Activated CD8-positive, alpha-beta memory T cell treated with anti-CD3 and anti-CD28 coated beads for 36 hours (primary cell): ENCODE results near the gene MTF1. TPM values are rescaled to one million over a fixed set of nuclear protein-coding genes. Genes with fewer than 3 reads are reported as not detected.

Experiments
- CTCF ChIA-PET: fragments of 350-600 bp; sonication (Branson Sonifier 250); formaldehyde crosslinking; loops from one replicate; lab custom pipeline; 2021; ENCODE audit warnings: antibody characterized with exemption; lab: Charles Lee
- POLR2A ChIA-PET: fragments of 350-600 bp; sonication (Branson Sonifier 250); formaldehyde crosslinking; loops from one replicate; lab custom pipeline; 2021; ENCODE audit warnings: antibody characterized with exemption; lab: Charles Lee
- total RNA-seq, 2 experiments: library from RNA; stranded (reverse); gene quantifications; one replicate each; pipeline ENCODE4 v1.2.3, GENCODE V29; 2021

Gene MTF1
- total RNA-seq, 2 experiments from 2014 or later = 32.0 to 35.8 TPM

DNA sequence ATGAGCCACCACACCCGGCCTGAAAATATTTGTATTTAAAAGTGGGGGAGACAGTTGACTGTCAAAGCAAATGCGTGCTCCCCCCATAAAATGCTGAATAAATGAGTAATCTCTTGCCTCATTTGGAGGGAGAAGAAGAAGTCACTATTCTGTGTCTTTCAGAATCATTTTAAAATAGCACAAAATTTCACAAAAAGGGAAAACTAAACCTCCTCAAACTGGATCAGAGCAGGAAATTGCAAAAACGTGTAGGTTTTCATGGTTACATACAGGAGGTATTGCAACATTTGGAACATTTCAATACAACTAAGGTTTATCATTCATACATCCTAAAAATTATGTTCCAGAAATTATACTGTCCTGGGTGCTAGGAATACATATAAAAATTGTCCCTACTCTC is 13.6 kb downstream of the MTF1 start:
- ChIA-PET POLR2A (no interaction called here), CTCF (no interaction called here)

DNA sequence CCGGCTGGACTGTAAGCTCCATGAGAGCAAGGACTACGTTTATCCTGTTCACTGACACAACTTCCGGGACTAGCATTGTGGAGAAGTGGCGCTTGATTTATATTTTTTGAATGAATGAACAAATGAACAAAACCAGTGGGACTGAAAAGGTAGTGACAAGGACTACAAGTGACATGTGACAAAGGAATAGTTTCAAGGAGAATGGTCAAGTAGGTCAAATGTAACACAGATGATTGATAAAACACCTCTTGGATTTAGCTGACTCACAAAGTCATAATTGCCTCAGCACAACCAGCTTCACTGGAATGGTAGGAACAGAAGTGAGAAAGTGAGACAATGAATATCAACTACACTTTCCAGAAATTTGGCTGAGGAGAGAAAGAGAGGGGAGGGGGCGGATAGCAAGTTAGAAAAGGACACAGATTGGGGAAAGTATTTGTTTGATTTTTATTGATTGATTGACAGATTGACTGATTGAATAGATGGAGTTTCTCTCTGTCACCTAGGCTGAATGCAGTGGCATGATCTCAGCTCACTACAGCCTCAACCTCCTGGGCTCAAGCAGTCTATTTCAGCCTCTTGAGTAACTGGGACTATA is 14.2 kb downstream of the MTF1 start:
- CTCF ChIA-PET = no interaction called here
- POLR2A ChIA-PET = no interaction called here

- ChIA-PET CTCF (no interaction called here), POLR2A (no interaction called here)
Measured at GRCh38 chr1:37844536-37844935, 14.9 kb downstream of the MTF1 start.

GRCh38 chr1:37841652-37842051 is 17.7 kb downstream of the MTF1 start:
- ChIA-PET POLR2A (no interaction called here), CTCF (no interaction called here)

DNA sequence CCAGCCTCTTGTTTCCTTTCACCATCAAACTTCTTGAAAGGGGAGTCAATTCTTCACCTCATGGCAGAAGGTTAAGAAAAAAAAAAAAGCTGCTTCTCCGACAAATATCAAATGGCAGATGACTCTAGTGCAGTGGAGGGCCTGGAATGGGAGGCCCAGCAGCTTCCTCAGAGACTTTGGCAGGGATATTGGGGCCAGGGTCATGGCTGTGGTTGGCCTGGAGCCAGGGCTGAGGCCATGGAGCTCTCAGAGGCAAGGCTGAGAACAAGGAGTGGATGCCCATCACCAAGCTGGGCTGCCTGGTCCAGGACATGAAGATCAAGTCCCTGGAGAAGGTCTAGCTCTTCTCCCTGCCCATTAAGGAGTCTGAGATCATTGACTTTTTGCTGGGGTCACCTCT is 18.7 kb downstream of the MTF1 start:
- CTCF ChIA-PET = no interaction called here
- POLR2A ChIA-PET = no interaction called here

GRCh38 chr1:37839676-37840075 is 19.7 kb downstream of the MTF1 start:
- ChIA-PET POLR2A (no interaction called here), CTCF (no interaction called here)

GRCh38 chr1:37836788-37837187 is 22.6 kb downstream of the MTF1 start:
- ChIA-PET CTCF (no interaction called here), POLR2A (no interaction called here)

- CTCF ChIA-PET = interaction anchor here (0.6 kb wide), 1 partner anchor 29 kb away, joined by 3 read pairs; no protein-coding TSS in a partner anchor
- POLR2A ChIA-PET = no interaction called here
Measured at GRCh38 chr1:37831809-37832208, 27.6 kb downstream of the MTF1 start.

DNA sequence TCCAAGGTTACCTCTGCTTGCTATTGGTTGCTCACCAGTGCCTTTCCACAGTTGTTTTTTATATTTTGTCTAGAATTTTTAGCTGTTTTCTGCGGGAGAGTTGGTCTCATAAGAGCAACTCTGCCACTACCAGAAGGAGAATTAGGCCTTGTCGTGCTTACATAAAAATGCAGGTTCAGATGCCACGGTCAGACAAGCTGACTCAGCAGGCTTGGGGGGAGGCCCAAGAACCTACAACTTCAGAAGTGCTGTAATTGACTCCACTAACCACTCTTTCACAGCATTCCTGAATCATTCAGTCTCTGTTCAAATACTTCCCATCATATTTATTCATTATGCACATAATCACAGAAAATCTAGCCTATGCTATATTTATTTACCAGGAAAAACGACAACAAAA is 28.3 kb downstream of the MTF1 start:
- POLR2A ChIA-PET = no interaction called here
- CTCF ChIA-PET = interaction anchor here (1.1 kb wide), 1 partner anchor 28 kb away, joined by 3 read pairs; the partner anchor contains the start of gene MTF1

DNA sequence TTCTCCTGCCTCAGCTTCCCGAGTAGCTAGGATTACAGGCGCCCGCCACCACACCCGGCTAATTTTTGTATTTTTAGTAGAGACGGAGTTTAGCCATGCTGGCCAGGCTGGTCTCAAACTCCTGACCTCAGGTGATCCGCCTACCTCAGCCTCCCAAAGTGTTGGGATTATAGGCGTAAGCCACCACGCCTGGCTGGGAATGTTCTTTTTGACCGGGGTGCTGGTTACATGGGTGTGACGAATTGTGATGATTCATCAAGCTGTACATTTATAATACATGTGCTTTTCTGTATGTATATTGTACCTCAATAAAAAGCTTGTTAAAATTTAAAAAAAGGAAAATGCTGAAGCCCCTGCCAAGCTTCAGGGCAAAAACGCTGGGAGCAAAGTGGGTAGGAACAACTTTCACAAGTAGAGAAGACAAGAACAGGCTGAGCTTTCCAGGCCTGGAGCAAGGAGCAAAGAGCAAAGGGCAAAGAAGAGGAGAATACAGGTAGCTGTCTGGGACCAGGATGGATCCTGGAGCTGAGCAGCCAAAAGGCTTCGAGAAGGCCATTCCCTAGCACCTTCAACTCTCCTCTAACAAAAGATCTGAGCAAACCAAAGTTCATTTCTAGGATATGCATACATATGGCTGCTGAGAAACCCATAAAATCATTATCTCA is 30.9 kb downstream of the MTF1 start:
- ChIA-PET POLR2A (no interaction called here), CTCF (interaction anchor here (0.6 to 1.8 kb wide), 2 partner anchors 22 to 127 kb away, joined by 3 to 4 read pairs; no protein-coding TSS in a partner anchor)

DNA sequence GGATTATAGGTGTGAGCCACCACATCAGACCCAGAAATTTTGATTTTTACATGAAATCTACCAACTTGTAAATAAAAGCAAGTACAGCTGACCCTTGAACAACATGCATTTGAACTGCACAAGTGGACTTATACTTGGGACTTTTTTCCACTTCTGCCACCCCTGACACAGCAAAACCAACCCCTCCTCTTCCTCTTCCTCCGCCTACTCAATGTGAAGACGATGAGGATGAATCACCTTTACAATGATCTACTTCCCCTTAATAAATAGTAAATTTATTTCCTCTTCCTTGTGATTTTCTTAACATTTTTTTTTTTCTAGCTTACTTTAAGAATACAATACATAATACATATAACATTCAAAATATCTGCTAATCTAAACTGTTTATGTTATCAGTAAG is 33.9 kb downstream of the MTF1 start:
- ChIA-PET POLR2A (no interaction called here), CTCF (interaction anchor here (1.2 kb wide), 1 partner anchor 8 kb away, joined by 3 read pairs; no protein-coding TSS in a partner anchor)

GRCh38 chr1:37824001-37824400 is 35.4 kb downstream of the MTF1 start:
- POLR2A ChIA-PET = interaction anchor here (1.2 kb wide), 1 partner anchor 108 kb away, joined by 4 read pairs; no protein-coding TSS in a partner anchor
- CTCF ChIA-PET = interaction anchor here (1.8 kb wide), 1 partner anchor 36 kb away, joined by 8 read pairs; no protein-coding TSS in a partner anchor

DNA sequence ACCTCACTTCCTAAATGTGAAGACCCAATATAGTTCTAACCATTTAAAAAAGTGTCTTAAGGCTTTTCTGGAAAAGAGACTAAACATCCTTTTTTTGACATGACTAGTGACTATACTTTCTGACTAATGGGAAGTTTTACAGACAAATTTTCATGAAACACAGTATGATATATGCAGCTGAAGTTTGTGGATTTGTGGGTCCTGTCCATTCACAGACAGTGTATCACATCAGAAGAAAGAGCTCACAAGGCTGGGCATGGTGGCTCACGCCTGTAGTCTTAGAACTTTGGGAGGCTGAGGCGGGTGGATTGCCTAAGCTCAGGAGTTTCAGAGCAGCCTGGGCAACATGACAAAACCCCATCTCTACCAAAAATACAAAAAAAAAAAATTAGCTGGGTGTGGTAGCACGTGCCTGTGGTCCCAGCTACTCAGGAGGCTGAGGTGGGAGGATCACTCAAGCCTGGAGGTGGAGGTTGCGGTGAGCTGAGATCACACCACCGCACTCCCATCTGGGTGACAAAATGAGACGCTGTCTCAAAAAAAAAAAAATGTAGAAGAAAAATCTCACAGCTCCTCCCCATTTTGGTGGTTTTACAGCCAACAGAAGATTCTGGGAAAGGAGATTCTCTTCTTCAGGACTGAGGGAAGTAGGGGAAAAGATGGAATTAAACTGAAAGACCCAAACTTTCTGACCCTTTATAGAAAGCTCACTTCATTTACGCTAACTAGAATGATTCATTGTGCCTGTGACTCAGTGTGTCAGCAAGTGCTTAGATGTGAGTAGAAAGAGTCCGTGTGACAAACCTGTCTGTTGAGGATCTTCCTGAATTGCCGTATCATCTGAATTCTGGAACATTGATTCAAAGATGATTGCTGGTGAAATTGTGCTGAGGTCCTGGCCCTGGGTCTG is 36.2 kb downstream of the MTF1 start:
- POLR2A ChIA-PET = interaction anchor here (1.1 to 1.2 kb wide), 2 partner anchors 15 to 108 kb away, joined by 4 read pairs; partner anchors contain the start of genes C1orf122 and YRDC
- CTCF ChIA-PET = interaction anchor here (1.0 to 1.8 kb wide), 3 partner anchors 15 to 131 kb away, joined by 3 to 8 read pairs (median 6); partner anchors contain the start of genes C1orf122, CDCA8 and YRDC

GRCh38 chr1:37821481-37821880 is 37.9 kb downstream of the MTF1 start:
- ChIA-PET POLR2A (interaction anchor here (0.5 kb wide), 1 partner anchor 130 kb away, joined by 5 read pairs; no protein-coding TSS in a partner anchor), CTCF (interaction anchor here (0.8 kb wide), 1 partner anchor 13 kb away, joined by 3 read pairs; the partner anchor contains the start of genes C1orf122 and YRDC)

GRCh38 chr1:37817481-37817880 is 41.9 kb downstream of the MTF1 start:
- POLR2A ChIA-PET = interaction anchor here (0.6 kb wide), 1 partner anchor 78 kb away, joined by 3 read pairs; no protein-coding TSS in a partner anchor
- CTCF ChIA-PET = interaction anchor here (1.3 kb wide), 1 partner anchor 8 kb away, joined by 3 read pairs; no protein-coding TSS in a partner anchor

DNA sequence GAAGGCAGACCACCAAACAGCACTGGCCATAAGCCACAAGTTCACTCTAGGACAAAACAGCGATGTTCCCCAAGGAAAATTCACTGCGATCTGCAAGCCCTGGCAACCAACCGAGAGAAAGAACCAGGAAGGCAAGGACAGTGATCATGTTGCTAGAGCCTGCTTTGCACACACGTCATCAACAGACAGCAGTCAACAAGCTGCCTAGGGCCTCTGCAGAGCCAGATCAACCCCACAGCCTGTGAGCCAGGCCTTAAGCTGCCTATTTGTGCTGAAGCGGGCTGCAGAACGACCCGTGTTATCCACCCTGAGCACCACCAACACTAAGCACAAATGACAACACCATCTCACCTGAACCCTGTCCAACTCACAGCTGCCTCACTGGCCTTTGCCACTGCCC is 45.1 kb downstream of the MTF1 start:
- CTCF ChIA-PET = no interaction called here

DNA sequence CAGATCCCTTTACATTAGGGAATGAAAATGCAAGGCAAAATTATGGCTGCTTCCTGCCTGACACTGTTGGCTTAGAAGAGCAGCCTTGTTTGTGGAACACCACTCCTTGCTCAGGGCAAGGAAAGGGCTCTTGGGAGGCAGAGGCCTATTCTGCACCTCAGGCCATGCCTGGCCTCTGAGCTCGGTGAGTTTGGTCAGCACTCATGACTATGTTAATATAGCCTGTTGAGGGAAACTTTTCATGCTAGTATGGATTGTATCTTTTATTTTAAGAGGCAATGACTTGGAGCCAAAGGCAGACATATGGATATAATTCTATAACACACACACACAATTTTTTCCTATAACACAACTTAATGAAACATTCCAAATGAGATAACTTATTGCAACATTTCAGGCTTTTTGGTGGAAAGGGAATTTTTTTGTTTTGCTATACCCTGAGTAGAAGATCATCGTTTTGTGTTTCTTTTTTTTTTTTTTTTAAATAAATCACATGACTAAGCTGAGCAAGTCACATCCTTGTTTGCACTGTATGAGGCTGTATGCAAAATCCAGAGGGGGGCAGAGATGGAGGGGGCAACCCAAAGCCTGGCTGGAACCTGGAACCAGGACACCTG is 45.8 kb downstream of the MTF1 start:
- ChIA-PET POLR2A (no interaction called here), CTCF (no interaction called here)

More for the DNA sequence above, 45.1 kb downstream of the MTF1 start:
- POLR2A ChIA-PET = no interaction called here

DNA sequence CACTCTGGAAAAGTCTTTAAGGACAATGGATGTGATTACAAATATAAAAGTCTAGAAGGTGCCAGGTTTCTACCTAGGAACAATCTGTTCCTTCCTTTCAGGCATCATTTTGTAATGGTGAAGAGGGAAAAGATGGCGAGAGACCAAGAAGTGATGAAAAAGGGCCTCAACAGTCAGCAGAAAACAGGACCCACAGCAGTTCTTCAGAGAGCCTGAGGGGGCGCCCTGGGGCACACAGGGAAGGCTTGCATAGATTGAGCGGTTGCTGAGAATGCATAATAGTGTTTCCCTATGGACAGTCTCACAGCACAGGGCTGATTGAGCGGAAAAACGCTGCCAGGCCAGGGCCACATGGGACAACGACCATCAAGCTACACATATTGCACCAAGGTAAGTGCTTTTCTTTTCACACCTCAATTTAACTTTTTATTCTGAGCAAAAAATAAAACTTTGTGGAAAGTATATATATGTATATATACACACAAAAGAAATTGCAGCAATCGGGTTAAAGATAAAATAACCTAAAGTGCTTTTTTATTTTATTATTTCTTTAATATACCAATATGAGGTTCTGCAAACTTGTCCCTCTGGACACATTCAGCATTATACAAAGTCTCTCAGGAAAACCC is 48.3 kb downstream of the MTF1 start:
- ChIA-PET CTCF (no interaction called here), POLR2A (no interaction called here)
